HG03521 (cell line): ENCODE measurements around the gene ZFP36L1.
A peak's percentile ranks its signal among the peaks of the same experiment; 100 is the strongest.

Source experiments
- ATAC-seq: cut with Tn5 transposase; IDR thresholded peaks from one replicate; pipeline ENCODE4 v1.9.1; 2021; ENCODE audit warnings: mild to moderate bottlenecking, moderate library complexity; ENCODE audit not compliant: unreplicated experiment

ZFP36L1 gene

GRCh38 chr14:68816183-68816942, 23.5 kb upstream of the ZFP36L1 start:
- peak; percentile 49 for ATAC-seq

GRCh38 chr14:68815298-68816182, 22.7 kb upstream of the ZFP36L1 start:
- ATAC-seq: peak; percentile 7

GRCh38 chr14:68814539-68815297, 21.9 kb upstream of the ZFP36L1 start:
- no peak for ATAC-seq

- ATAC-seq: no peak
Observed at GRCh38 chr14:68814238-68814538, 21.3 kb upstream of the ZFP36L1 start.

- no peak for ATAC-seq
Observed at GRCh38 chr14:68813318-68813838, 20.5 kb upstream of the ZFP36L1 start.

- no peak for ATAC-seq
Observed at GRCh38 chr14:68811171-68811570, 18.3 kb upstream of the ZFP36L1 start.

- no peak for ATAC-seq
Observed at GRCh38 chr14:68810173-68811153, 17.6 kb upstream of the ZFP36L1 start.

GRCh38 chr14:68809524-68809923, 16.7 kb upstream of the ZFP36L1 start:
- ATAC-seq: no peak

GRCh38 chr14:68808696-68809480, 16.0 kb upstream of the ZFP36L1 start:
- no peak for ATAC-seq

- no peak for ATAC-seq
Observed at GRCh38 chr14:68807987-68808386, 15.1 kb upstream of the ZFP36L1 start.

GRCh38 chr14:68807148-68807600, 14.3 kb upstream of the ZFP36L1 start:
- no peak for ATAC-seq

- ATAC-seq: no peak
Observed at GRCh38 chr14:68806526-68807147, 13.8 kb upstream of the ZFP36L1 start.

GRCh38 chr14:68805414-68805813, 12.5 kb upstream of the ZFP36L1 start:
- no peak for ATAC-seq

- ATAC-seq: no peak
Observed at GRCh38 chr14:68801631-68802030, 8.8 kb upstream of the ZFP36L1 start.

- ATAC-seq: no peak
Observed at GRCh38 chr14:68800953-68801352, 8.1 kb upstream of the ZFP36L1 start.

GRCh38 chr14:68800390-68800789, 7.5 kb upstream of the ZFP36L1 start:
- no peak for ATAC-seq

- ATAC-seq: no peak
Observed at GRCh38 chr14:68798621-68799020, 5.8 kb upstream of the ZFP36L1 start.

- no peak for ATAC-seq
Observed at GRCh38 chr14:68797121-68797670, 4.3 kb upstream of the ZFP36L1 start.
